NB4 (cell line): Measurements from ENCODE around the gene LGMN.
"Not testable (repeated sequence)": the region's sequence is repeated elsewhere in the genome, so short reads cannot be mapped to it uniquely, and the experiment has no call there.

Experiments
- DNase-seq: peaks from one replicate; pipeline ENCODE4 v3.0.0; 2010; ENCODE audit warnings: low read depth
- H3K4me3 ChIP-seq: one replicate; pipeline ENCODE4 v1.5.1; 2011; ENCODE audit warnings: mild to moderate bottlenecking, low read depth, low read length, moderate library complexity
- MYC ChIP-seq: IDR thresholded peaks from 2 replicates; pipeline ENCODE4 v1.6.1; 2011; ENCODE audit warnings: low read depth, low read length
- POLR2A ChIP-seq: IDR thresholded peaks from 2 replicates; pipeline ENCODE4 v1.6.1; 2011; ENCODE audit warnings: mild to moderate bottlenecking; ENCODE audit not compliant: insufficient read length; ENCODE audit errors: extremely low read depth
- TF ChIP-seq, protein P1 (sequence below): IDR thresholded peaks from one replicate; pipeline ENCODE4 v1.5.1; 2012; ENCODE audit warnings: low read depth, low read length
- TF ChIP-seq, protein P2 (sequence below): IDR thresholded peaks from 2 replicates; pipeline ENCODE4 v1.6.1; 2011; ENCODE audit warnings: low read depth, low read length

The LGMN gene

DNA sequence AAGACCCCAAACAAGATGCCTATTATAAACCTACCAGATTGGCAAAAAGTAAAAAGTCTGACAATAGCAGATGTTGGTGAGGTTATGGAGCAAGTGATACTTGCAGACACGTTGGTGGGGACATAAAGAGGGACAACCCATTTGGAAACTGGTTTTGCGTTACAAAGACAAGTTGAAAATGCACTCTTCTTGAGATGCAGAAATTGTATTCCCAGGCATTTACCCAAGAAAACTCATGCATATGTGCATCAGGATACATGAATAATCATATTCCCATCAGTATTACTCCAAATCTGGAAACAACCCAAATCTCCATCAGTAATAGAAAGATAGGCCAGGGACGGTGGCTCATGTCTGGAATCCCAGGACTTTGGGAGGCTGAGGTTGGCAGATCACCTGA, 32.9 kb upstream of the LGMN start:
- H3K4me3 ChIP-seq = no peak overlapping the region
- TF ChIP-seq POLR2A (no peak), MYC (no peak)
- TF ChIP-seq, protein P1, sequence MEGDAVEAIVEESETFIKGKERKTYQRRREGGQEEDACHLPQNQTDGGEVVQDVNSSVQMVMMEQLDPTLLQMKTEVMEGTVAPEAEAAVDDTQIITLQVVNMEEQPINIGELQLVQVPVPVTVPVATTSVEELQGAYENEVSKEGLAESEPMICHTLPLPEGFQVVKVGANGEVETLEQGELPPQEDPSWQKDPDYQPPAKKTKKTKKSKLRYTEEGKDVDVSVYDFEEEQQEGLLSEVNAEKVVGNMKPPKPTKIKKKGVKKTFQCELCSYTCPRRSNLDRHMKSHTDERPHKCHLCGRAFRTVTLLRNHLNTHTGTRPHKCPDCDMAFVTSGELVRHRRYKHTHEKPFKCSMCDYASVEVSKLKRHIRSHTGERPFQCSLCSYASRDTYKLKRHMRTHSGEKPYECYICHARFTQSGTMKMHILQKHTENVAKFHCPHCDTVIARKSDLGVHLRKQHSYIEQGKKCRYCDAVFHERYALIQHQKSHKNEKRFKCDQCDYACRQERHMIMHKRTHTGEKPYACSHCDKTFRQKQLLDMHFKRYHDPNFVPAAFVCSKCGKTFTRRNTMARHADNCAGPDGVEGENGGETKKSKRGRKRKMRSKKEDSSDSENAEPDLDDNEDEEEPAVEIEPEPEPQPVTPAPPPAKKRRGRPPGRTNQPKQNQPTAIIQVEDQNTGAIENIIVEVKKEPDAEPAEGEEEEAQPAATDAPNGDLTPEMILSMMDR = no peak
- TF ChIP-seq, protein P2, sequence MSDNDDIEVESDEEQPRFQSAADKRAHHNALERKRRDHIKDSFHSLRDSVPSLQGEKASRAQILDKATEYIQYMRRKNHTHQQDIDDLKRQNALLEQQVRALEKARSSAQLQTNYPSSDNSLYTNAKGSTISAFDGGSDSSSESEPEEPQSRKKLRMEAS = no peak
- no peak for DNase-seq

DNA sequence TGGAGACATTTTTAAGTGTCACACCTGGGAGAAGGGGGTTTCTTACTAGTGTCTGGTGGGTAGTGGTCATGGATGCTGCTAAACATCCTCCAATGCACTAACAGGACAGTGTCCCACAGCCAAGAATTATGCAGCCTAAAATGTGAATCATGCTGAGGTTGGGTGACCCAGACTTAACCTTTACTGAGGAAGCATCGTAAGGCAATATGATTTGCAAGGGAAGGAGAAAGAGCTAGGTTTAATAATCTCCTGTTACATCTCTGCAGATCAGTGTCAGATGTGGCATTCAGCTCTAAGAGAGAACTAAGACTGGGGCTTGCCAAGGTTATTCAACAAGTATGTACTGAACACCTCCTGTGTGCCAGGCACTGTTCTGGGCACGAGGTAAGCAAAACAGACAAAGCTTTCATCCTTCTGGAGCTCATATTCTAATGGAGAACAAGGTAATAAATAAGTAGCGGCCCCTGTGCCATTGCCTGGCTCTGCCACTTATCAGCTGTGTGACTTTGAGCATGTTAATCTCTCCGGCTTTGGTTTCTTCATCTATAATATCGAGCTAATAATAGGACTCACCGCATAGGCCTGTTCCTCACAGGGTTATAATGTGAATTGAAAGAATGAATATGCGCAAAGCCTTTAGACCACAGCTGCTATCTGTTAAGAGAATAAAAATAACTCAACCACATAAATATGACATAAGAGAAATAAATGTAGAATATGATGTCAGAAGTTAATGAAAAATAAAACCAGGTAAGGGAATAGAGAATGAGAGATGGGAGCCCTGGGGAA, 32.2 kb upstream of the LGMN start:
- no peak for TF ChIP-seq MYC
- TF ChIP-seq, protein P2 = no peak
- TF ChIP-seq, protein P1 = no peak
- TF ChIP-seq POLR2A = no peak
- peak; percentile 13 for DNase-seq
- no peak overlapping the region for H3K4me3 ChIP-seq

- H3K4me3 ChIP-seq = not testable (repeated sequence)
- peak; percentile 15 for DNase-seq
These were observed 30.6 kb upstream of the LGMN start for GRCh38 chr14:92778868-92779565.

GRCh38 chr14:92775292-92775691, 26.9 kb upstream of the LGMN start:
- not testable (repeated sequence) for H3K4me3 ChIP-seq, DNase-seq

DNA sequence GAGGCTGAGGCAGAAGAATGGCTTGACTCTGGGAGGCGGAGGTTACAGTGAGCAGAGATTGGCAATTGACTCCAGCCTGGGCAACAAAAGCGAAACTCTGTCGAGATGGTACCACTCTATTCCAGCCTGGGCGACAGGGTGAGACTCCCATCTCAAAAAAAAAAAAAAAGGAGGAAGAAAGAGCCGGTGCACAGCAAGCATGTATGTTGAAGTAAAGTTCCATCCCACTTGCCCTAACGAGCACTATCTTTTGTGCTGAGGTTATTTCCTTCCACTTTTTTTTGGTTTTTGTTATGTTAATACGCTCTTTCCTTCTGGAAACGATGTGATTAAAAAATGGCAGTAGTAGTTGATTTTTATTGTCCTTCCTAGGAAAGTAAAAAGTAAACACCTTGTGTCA, 26.1 kb upstream of the LGMN start:
- TF ChIP-seq, protein P1 = no peak
- no peak for TF ChIP-seq MYC
- TF ChIP-seq, protein P2 = no peak
- TF ChIP-seq POLR2A = no peak
- no peak for DNase-seq
- H3K4me3 ChIP-seq = no peak overlapping the region

GRCh38 chr14:92770484-92770883, 22.1 kb upstream of the LGMN start:
- DNase-seq = no peak
- TF ChIP-seq MYC = no peak
- TF ChIP-seq, protein P2 = no peak
- no peak for TF ChIP-seq POLR2A
- TF ChIP-seq, protein P1 = no peak
- H3K4me3 ChIP-seq = no peak overlapping the region

GRCh38 chr14:92768795-92769194, 20.4 kb upstream of the LGMN start:
- DNase-seq = no peak
- no peak for TF ChIP-seq POLR2A
- TF ChIP-seq MYC = no peak
- TF ChIP-seq, protein P1 = no peak
- TF ChIP-seq, protein P2 = no peak

DNA sequence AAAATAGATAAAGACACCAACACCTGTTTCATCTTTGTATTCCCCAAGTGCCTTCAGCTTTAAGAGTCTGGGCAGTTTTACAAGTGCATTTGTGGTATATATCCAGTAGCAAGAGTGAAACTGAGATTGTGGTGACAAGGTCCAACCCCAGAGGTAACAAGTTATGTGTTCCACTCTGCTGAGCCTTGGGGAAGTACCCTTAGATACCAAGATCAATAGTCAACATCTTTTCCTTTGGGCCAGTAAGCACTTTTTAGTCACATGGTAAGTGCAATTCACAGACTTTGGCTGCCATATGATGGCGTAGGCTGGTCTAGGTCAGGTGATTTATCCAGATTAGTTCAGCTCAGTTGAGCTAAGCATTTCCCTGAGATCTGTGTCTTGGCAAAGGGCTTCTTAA, 19.8 kb upstream of the LGMN start:
- not testable (repeated sequence) for H3K4me3 ChIP-seq, DNase-seq

More at GRCh38 chr14:92768795-92769194, 20.4 kb upstream of the LGMN start:
- no peak overlapping the region for H3K4me3 ChIP-seq
